B cell (primary cell): ENCODE measurements around the gene AGAP1. TPM values are rescaled to one million over a fixed set of nuclear protein-coding genes. Genes with fewer than 3 reads are reported as not detected.

Experiments
- ATAC-seq: fragments of 200-7000 bp; cut with Tn5 transposase; one replicate; pipeline ENCODE4 v1.10.0; 2021; ENCODE audit warnings: low read depth, mild to moderate bottlenecking, moderate number of reproducible peaks, moderate library complexity
- CTCF ChIA-PET: fragments of 350-600 bp; sonication (Branson Sonifier 250); formaldehyde crosslinking; loops from one replicate; lab custom pipeline; 2021; ENCODE audit warnings: antibody characterized with exemption, inconsistent platforms; lab: Charles Lee
- POLR2A ChIA-PET: fragments of 350-600 bp; sonication (Branson Sonifier 250); formaldehyde crosslinking; loops from one replicate; lab custom pipeline; 2021; ENCODE audit warnings: antibody characterized with exemption; lab: Charles Lee
- DNase-seq: peaks from one replicate; pipeline ENCODE4 v3.0.0; 2013
- H2AFZ ChIP-seq: 2 replicates; pipeline ENCODE4 v1.6.1; 2012; ENCODE audit warnings: mild to moderate bottlenecking, low read depth, low read length; ENCODE audit not compliant: insufficient read depth, poor library complexity, severe bottlenecking
- H3K27ac ChIP-seq, 2 donors: 1 replicate in 1 of 2; 2 replicates in 1 of 2; pipeline ENCODE4 v1.5.1; 2012 to 2013; ENCODE audit warnings: low read length in 2 of 2, mild to moderate bottlenecking in 2 of 2, moderate library complexity in 1 of 2
- H3K27me3 ChIP-seq, 4 experiments: fragments of 200-600 bp in 1 of 4; sonication (generic) in 1 of 4; replicated peaks in 1 of 4; 1 replicate in 2 of 4; 2 replicates in 2 of 4; pipeline versions ENCODE4 v1.6.1 to v1.7.0; 2013 to 2016; ENCODE audit warnings: low read length in 3 of 4, mild to moderate bottlenecking in 2 of 4, mixed read lengths in 1 of 4, moderate library complexity in 1 of 4; ENCODE audit not compliant: insufficient read depth in 4 of 4, control insufficient read depth in 3 of 4; ENCODE audit errors: control extremely low read depth in 1 of 4
- H3K36me3 ChIP-seq, 2 experiments: replicated peaks in 1 of 2; 1 replicate in 1 of 2; 2 replicates in 1 of 2; pipeline versions ENCODE4 v1.6.1 to v1.7.1; 2013; ENCODE audit warnings: low read length in 1 of 2; ENCODE audit not compliant: insufficient read depth in 2 of 2, control insufficient read depth in 1 of 2; ENCODE audit errors: control extremely low read depth in 1 of 2, extremely low read depth in 1 of 2
- H3K4me1 ChIP-seq, 2 donors: fragments of 200-600 bp in 1 of 2; sonication (generic) in 1 of 2; 1 replicate in 1 of 2; 2 replicates in 1 of 2; pipeline versions ENCODE4 v1.5.1 to v1.6.1; 2013 to 2017; ENCODE audit warnings: low read length in 2 of 2; ENCODE audit not compliant: control insufficient read depth in 2 of 2, insufficient read depth in 2 of 2
- H3K4me2 ChIP-seq: replicated peaks from 2 replicates; pipeline ENCODE3; 2012; ENCODE audit warnings: mild to moderate bottlenecking, low read depth, low read length; ENCODE audit not compliant: poor library complexity, severe bottlenecking
- H3K4me3 ChIP-seq, 5 experiments: fragments of 200-600 bp in 1 of 5; sonication (generic) in 1 of 5; 1 replicate in 3 of 5; 2 replicates in 2 of 5; pipeline versions ENCODE4 v1.5.1 to v1.7.0; 2011 to 2016; ENCODE audit warnings: low read length in 4 of 5, mild to moderate bottlenecking in 4 of 5, low read depth in 2 of 5, control low read depth in 1 of 5, moderate library complexity in 1 of 5; ENCODE audit not compliant: insufficient read depth in 1 of 5; ENCODE audit errors: control extremely low read depth in 1 of 5, extremely low read depth in 1 of 5
- H3K79me2 ChIP-seq: fragments of 200-600 bp; sonication (generic); one replicate; pipeline ENCODE4 v1.6.0; 2016; ENCODE audit warnings: low read length; ENCODE audit not compliant: control insufficient read depth, insufficient read depth
- H3K9ac ChIP-seq: fragments of 200-600 bp; sonication (generic); 2 replicates; pipeline ENCODE4 v1.6.1; 2017; ENCODE audit warnings: mild to moderate bottlenecking, low read length, moderate library complexity
- H3K9me3 ChIP-seq, 3 donors: one replicate each; pipeline versions ENCODE4 v1.6.1 to v1.7.1; 2013; ENCODE audit warnings: low read length in 2 of 3; ENCODE audit not compliant: control insufficient read depth in 2 of 3, insufficient read depth in 1 of 3; ENCODE audit errors: control extremely low read depth in 1 of 3
- H4K20me1 ChIP-seq: 2 replicates; pipeline ENCODE4 v1.6.0; 2012; ENCODE audit warnings: mild to moderate bottlenecking, low read length; ENCODE audit not compliant: insufficient read depth, control insufficient read depth, poor library complexity, severe bottlenecking
- H3K27ac Mint-ChIP-seq: one replicate; pipeline ENCODE4 v1.8.0; 2021; ENCODE audit warnings: mixed read lengths
- H3K27me3 Mint-ChIP-seq: one replicate; pipeline ENCODE4 v1.8.0; 2021; ENCODE audit warnings: mixed read lengths
- H3K4me1 Mint-ChIP-seq: one replicate; pipeline ENCODE4 v1.8.0; 2021; ENCODE audit warnings: mixed read lengths
- H3K4me3 Mint-ChIP-seq: one replicate; pipeline ENCODE4 v1.8.0; 2021; ENCODE audit warnings: mixed read lengths
- H3K9me3 Mint-ChIP-seq: one replicate; pipeline ENCODE4 v1.8.0; 2022; ENCODE audit warnings: mixed read lengths; ENCODE audit not compliant: insufficient read depth
- EZH2 ChIP-seq: IDR thresholded peaks from 2 replicates; pipeline ENCODE4 v1.6.1; 2012; ENCODE audit warnings: borderline replicate concordance, low read depth, mild to moderate bottlenecking, moderate library complexity, low read length; ENCODE audit not compliant: insufficient read depth, poor library complexity, severe bottlenecking
- WGBS: methylation state at CpG from one replicate; pipeline ENCODE4 v1.1.5; 2013; ENCODE audit warnings: missing lambda C conversion rate; ENCODE audit not compliant: insufficient coverage; 5-methylcytosine and 5-hydroxymethylcytosine counted together
- intact Hi-C: fragments of 100-400 bp; cut with micrococcal nuclease; formaldehyde crosslinking; loops from one replicate; pipeline ENCODE4 v1.10.0; 2022
- polyA plus RNA-seq: library from polyadenylated mRNA; depleted of rRNA; stranded (reverse); fragments of >200 nt; gene quantifications from 2 replicates; pipeline ENCODE4 v1.2.3, GENCODE V29; 2012
- total RNA-seq, 2 donors: library from RNA; stranded (reverse); fragments of 120-200 nt in 1 of 2; gene quantifications; 1 replicate in 1 of 2; 2 replicates in 1 of 2; pipeline versions ENCODE4 v1.2.3 to v1.2.4, GENCODE V29; 2013 to 2022
- TF ChIP-seq, protein P1 (sequence below): fragments of 200-600 bp; IDR thresholded peaks from one replicate; pipeline ENCODE4 v1.8.0; 2022; ENCODE audit warnings: antibody characterized with exemption, mild to moderate bottlenecking

Gene AGAP1
- total and polyA plus RNA-seq, 2 donors (not counting 1 experiment from before 2014, with no cell fraction given): 0.01 TPM; not detected in 1

DNA sequence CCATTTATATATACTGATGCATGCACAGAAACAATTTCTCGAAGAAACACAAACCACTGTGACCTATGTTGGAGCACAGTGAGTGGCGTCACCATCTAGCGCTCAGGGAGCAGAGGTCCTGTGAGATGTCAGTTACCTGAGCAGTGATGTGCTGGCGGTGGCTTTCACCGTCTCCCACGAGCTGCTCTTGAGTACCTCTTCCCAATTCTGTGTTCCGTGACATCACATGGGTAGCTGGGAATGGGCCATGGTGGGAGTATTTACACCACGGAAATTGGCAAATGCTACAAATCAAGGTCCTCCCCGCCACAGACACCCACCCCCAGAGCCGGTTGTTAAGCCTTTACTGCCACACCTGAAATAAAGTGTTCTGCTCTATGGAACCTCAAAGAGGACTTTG is 650.0 kb downstream of the AGAP1 start:
- Histone ChIP-seq H3K27ac (no peak overlapping the region), H3K4me1 (no peaks in the 10 kb centered on the region), H4K20me1 (no peaks in the 10 kb centered on the region), H2AFZ (no peak overlapping the region), H3K9me3 (peaks cover 0 to 5% (median 0%) of the 10 kb centered on the region in 3 donors), H3K9ac (no peak overlapping the region), H3K79me2 (no peaks in the 10 kb centered on the region), H3K4me3 (no peak overlapping the region), H3K27me3 (peaks cover 0 to 2% (median 0%) of the 10 kb centered on the region in 4 experiments), H3K36me3 (no peaks in the 10 kb centered on the region), H3K4me2 (no peak overlapping the region)
- intact Hi-C loops: no loop called here
- no peak for ATAC-seq
- peaks cover 22% of the 10 kb centered on the region for H3K27me3 Mint-ChIP-seq
- CTCF ChIA-PET: no interaction called here
- TF ChIP-seq, protein P1, sequence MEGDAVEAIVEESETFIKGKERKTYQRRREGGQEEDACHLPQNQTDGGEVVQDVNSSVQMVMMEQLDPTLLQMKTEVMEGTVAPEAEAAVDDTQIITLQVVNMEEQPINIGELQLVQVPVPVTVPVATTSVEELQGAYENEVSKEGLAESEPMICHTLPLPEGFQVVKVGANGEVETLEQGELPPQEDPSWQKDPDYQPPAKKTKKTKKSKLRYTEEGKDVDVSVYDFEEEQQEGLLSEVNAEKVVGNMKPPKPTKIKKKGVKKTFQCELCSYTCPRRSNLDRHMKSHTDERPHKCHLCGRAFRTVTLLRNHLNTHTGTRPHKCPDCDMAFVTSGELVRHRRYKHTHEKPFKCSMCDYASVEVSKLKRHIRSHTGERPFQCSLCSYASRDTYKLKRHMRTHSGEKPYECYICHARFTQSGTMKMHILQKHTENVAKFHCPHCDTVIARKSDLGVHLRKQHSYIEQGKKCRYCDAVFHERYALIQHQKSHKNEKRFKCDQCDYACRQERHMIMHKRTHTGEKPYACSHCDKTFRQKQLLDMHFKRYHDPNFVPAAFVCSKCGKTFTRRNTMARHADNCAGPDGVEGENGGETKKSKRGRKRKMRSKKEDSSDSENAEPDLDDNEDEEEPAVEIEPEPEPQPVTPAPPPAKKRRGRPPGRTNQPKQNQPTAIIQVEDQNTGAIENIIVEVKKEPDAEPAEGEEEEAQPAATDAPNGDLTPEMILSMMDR: no peak
- no peak for TF ChIP-seq EZH2
- H3K4me1 Mint-ChIP-seq: no peaks in the 10 kb centered on the region
- POLR2A ChIA-PET: no interaction called here
- no peak overlapping the region for H3K27ac Mint-ChIP-seq
- no peak for DNase-seq
- no peak overlapping the region for H3K4me3 Mint-ChIP-seq
- 93% methylated on average over 4 of the region's 10 CpGs for WGBS
- H3K9me3 Mint-ChIP-seq: no peaks in the 10 kb centered on the region

DNA sequence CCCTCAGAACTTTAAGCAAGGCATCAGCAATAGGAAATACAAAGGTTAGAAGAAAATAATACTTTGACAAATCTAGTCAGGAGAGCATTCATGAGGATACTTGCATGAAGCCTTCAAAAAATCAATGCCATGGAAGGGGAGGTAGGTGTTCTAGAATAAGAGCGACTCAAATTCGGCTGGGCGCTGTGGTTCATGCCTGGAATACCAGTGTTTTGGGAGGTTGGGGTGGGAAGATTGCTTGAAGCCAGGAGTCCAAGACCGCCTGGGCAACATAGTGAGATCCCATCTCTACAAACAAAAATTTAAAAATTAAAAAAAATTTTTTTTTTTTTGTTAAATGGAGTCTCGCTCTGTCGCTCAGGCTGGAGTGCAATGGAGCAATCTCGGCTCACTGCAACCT is 652.6 kb downstream of the AGAP1 start:
- WGBS: 100% methylated on average over 2 of the region's 7 CpGs
- no peak overlapping the region for H3K9ac ChIP-seq
- DNase-seq (no peak), ATAC-seq (no peak)
- no peak overlapping the region for H3K4me3 Mint-ChIP-seq
- H3K27ac ChIP-seq: no peak overlapping the region
- no peak for TF ChIP-seq EZH2
- TF ChIP-seq, protein P1: no peak
- CTCF ChIA-PET: no interaction called here
- no peaks in the 10 kb centered on the region for H3K4me1 ChIP-seq
- peaks cover 20% of the 10 kb centered on the region for H3K27me3 Mint-ChIP-seq
- POLR2A ChIA-PET: no interaction called here
- peaks cover 0 to 7% (median 4%) of the 10 kb centered on the region in 3 donors for H3K9me3 ChIP-seq
- H3K4me2 ChIP-seq: no peak overlapping the region
- H3K9me3 Mint-ChIP-seq: peaks cover 4% of the 10 kb centered on the region
- H4K20me1 ChIP-seq: no peaks in the 10 kb centered on the region
- no peaks in the 10 kb centered on the region for H3K4me1 Mint-ChIP-seq
- H2AFZ ChIP-seq: no peak overlapping the region
- intact Hi-C loops: no loop called here
- no peak overlapping the region for H3K27ac Mint-ChIP-seq
- no peaks in the 10 kb centered on the region for H3K36me3 ChIP-seq
- no peaks in the 10 kb centered on the region for H3K79me2 ChIP-seq
- H3K4me3 ChIP-seq: no peak overlapping the region
- peaks cover 0 to 2% (median 0%) of the 10 kb centered on the region in 4 experiments for H3K27me3 ChIP-seq
